K562 (cell line): ENCODE data around the gene GP1BB. TPM values are rescaled to one million over a fixed set of nuclear protein-coding genes. Genes with fewer than 3 reads are reported as not detected.
A peak's percentile ranks its signal among the peaks of the same experiment; 100 is the strongest.

Source experiments
- CBX8 ChIP-seq: fragments of 200-600 bp; sonication (generic); IDR thresholded peaks from 2 replicates; pipeline ENCODE4 v1.6.1; 2012; ENCODE audit warnings: borderline replicate concordance, mixed run types, low read depth, mild to moderate bottlenecking, moderate library complexity, mixed read lengths, low read length, control low read depth, inconsistent platforms; ENCODE audit not compliant: poor library complexity, severe bottlenecking; ENCODE audit errors: extremely low read depth
- CXXC5 ChIP-seq: fragments of 250-450 bp; sonication (Bioruptor Pico); IDR thresholded peaks from 2 replicates; pipeline ENCODE4 v1.8.0; 2022; ENCODE audit warnings: inconsistent platforms, mild to moderate bottlenecking, moderate library complexity
- FOXP1 ChIP-seq: sonication (generic); formaldehyde crosslinking; IDR thresholded peaks from 2 replicates; pipeline ENCODE4 v1.8.0; 2022; ENCODE audit warnings: mild to moderate bottlenecking, missing genetic modification reagents
- JUN ChIP-seq, 2 experiments: sonication (generic) in 1 of 2; formaldehyde crosslinking in 1 of 2; IDR thresholded peaks; 2 replicates each; pipeline versions ENCODE4 v1.6.1 to v1.8.0; 2012 to 2022; ENCODE audit warnings: borderline replicate concordance in 2 of 2, mild to moderate bottlenecking in 2 of 2, improper control_type of control experiment in 1 of 2, low read depth in 1 of 2, low read length in 1 of 2, missing genetic modification reagents in 1 of 2
- MAZ ChIP-seq, 2 experiments: fragments of 450-650 bp in 1 of 2; sonication (generic) in 1 of 2; formaldehyde crosslinking; IDR thresholded peaks in 1 of 2; conservative IDR thresholded peaks in 1 of 2; 2 replicates each; pipeline versions ENCODE4 v1.4.0 to v1.5.0; 2020; ENCODE audit warnings: mild to moderate bottlenecking in 1 of 2, missing genetic modification reagents in 1 of 2
- NR2C2 ChIP-seq, 2 experiments: fragments of 200-800 bp in 1 of 2; sonication (Bioruptor generic) in 1 of 2; sonication (generic) in 1 of 2; formaldehyde crosslinking in 1 of 2; IDR thresholded peaks; 2 replicates each; pipeline versions ENCODE4 v1.6.1 to v1.8.0; 2016 to 2022; ENCODE audit warnings: mild to moderate bottlenecking in 1 of 2, missing compliant biosample characterization in 1 of 2, missing genetic modification characterization in 1 of 2, missing genetic modification reagents in 1 of 2
- PHB2 ChIP-seq: fragments of 450-650 bp; IDR thresholded peaks from 2 replicates; pipeline ENCODE4 v1.6.1; 2017; ENCODE audit warnings: low read depth
- ZBTB17 ChIP-seq: fragments of 450-650 bp; formaldehyde crosslinking; IDR thresholded peaks from 2 replicates; pipeline ENCODE4 v1.4.0; 2020; ENCODE audit warnings: mild to moderate bottlenecking
- polyA plus RNA-seq, 8 experiments: library from polyadenylated mRNA; depleted of rRNA in 4 of 8; stranded (reverse) in 5 of 8; unstranded in 3 of 8; fragments of >200 nt; fragmentation: Nextera tagmentation in 2 of 8; fragmentation: Illumina TruSeq in 1 of 8; extraction: Ambion mirVana in 2 of 8; extraction: Trizol in 1 of 8; gene quantifications; 2 replicates each; pipeline versions ENCODE4 v1.2.1 to v1.2.3, GENCODE V29; 2011 to 2014; ENCODE audit warnings: inconsistent platforms in 1 of 8, missing spikeins in 1 of 8
- total RNA-seq, 7 experiments: library from RNA; depleted of rRNA in 6 of 7; stranded (reverse); fragments of >200 nt in 6 of 7; fragmentation: Illumina TruSeq in 2 of 7; extraction: Trizol in 2 of 7; gene quantifications; 2 replicates each; pipeline versions ENCODE4 v1.2.1 to v1.2.3, GENCODE V29; 2011 to 2021; ENCODE audit warnings: low replicate concordance in 1 of 7
- TF ChIP-seq, protein P1 (sequence below): sonication (generic); formaldehyde crosslinking; IDR thresholded peaks from 2 replicates; pipeline ENCODE4 v1.8.0; 2022; ENCODE audit warnings: mild to moderate bottlenecking, low read depth, missing genetic modification reagents

GP1BB gene
- total and polyA plus RNA-seq, 9 of the 15 experiments (the other 6 are each of a cell fraction or from before 2014, with no cell fraction given): 0.69 to 162 (median 2.8) TPM

DNA sequence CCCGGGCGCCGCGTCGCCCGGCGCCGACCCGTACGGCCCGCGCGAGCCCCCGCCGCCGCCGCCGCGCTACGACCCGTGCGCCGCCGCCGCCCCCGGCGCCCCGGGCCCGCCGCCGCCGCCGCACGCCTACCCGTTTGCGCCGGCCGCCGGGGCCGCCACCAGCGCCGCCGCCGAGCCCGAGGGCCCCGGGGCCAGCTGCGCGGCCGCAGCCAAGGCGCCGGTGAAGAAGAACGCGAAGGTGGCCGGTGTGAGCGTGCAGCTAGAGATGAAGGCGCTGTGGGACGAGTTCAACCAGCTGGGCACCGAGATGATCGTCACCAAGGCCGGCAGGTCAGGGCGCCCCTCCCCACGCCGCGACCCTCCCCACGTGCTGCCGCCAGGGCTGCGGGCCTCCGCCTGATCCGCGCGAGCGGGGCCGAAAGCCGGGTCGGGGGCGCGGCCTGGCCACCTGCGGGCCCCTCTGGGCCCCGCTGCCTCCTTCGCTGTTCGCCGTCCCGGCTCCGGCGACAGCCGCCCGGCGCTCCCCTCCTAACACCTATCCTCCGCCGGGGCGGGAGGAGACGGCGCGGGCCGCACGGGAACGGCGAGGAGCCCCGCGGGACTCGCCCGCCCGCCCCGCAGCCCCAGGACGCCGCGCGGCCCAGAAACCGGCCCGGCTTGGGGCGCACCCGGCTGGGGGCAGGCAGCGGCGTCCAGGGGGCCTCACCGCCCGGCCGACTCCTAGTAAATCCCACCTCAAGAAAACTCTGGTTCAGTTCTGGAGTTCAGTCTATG is 37.8 kb downstream of the GP1BB start (continued):
- TF ChIP-seq JUN (IDR thresholded peaks at IDR 0.05; ENCODE audit: borderline replicate concordance, low read depth, low read length): no peak
- TF ChIP-seq JUN (CRISPR knock-in tag; IDR thresholded peaks at IDR 0.05; ENCODE audit: borderline replicate concordance): no peak
- TF ChIP-seq CXXC5 (CRISPR knock-in tag): peak; percentile 49
- TF ChIP-seq ZBTB17 (CRISPR knock-in tag): no peak
- TF ChIP-seq MAZ (CRISPR knock-in tag; conservative IDR thresholded peaks at IDR 0.05 in 1 of 2, IDR thresholded peaks at IDR 0.05 in 1 of 2): peak in 1 of 2 experiments; percentile 16; a peak in 1 of 4 replicates
- TF ChIP-seq PHB2: no peak
- no peak for TF ChIP-seq CBX8
- TF ChIP-seq, protein P1, sequence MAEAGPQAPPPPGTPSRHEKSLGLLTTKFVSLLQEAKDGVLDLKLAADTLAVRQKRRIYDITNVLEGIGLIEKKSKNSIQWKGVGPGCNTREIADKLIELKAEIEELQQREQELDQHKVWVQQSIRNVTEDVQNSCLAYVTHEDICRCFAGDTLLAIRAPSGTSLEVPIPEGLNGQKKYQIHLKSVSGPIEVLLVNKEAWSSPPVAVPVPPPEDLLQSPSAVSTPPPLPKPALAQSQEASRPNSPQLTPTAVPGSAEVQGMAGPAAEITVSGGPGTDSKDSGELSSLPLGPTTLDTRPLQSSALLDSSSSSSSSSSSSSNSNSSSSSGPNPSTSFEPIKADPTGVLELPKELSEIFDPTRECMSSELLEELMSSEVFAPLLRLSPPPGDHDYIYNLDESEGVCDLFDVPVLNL: no peak
- TF ChIP-seq NR2C2 (CRISPR knock-in tag; IDR thresholded peaks at IDR 0.05): no peak
- TF ChIP-seq NR2C2 (tag; IDR thresholded peaks at IDR 0.05): peak; percentile 50; the same call in 1 of the 2 replicates
- no peak for TF ChIP-seq FOXP1 (CRISPR knock-in tag)
